A204.1 (cell line): ENCODE results near the gene RRBP1.
"Not testable (repeated sequence)": the region's sequence is repeated elsewhere in the genome, so short reads cannot be mapped to it uniquely, and the experiment has no call there.

Experiments used
- FAIRE-seq: peaks from 2 replicates; lab custom pipeline; 2012; peaks lifted over from hg19 to GRCh38; lab: Jason Lieb, UNC

Gene RRBP1

DNA sequence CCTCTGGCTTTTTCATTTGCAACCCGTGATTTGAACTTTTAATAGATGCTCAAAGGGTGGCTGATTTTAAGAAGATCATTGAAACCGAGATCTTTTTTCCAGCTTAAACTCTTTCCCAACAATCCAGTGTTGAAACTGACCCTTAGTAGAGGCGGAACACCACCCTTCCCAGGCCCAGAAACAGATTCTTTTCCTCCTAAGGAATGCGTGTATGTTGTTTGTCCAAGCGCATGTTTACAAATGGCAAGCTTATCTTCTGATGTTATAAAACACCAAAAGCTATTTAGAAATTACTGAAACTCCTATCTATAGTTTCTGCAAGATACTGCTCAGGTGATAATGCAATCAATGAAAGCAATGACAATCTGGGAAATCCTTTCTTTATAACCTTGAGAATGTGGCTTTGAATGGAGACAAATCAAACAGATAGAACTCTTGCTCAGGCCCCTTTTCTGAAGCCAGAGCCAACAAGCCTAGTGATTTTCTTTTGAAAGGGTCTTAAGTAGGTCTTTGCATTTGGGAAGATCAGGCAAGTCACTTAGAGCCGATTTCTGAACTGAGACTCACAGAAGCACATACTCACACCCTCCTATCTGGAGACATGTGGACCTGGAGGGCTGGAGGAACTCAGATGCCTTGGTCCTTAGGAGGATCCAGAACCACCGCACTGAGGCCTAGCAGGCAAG lies 26.8 kb upstream of the RRBP1 start:
- FAIRE-seq: no peak

DNA sequence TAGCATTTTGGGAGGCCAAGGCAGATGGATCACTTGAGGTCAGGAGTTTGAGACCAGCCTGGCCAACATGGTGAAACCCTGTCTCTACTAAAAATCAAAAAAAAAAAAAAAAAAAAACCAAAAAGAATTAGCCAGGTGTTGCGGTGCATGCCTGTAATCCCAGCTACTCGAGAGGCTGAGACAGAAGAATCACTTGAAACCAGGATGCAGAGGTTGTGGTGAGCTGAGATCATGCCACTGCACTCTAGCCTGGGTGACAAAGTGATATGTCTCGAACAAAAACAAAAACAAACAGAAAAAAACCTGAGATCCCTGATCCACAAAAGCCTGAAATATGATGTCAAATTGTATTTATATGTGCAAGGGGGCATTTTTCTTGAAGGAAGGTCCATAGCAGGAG lies 25.9 kb upstream of the RRBP1 start:
- not testable (repeated sequence) for FAIRE-seq

- no peak for FAIRE-seq
Measured at GRCh38 chr20:17706632-17707031, 24.6 kb upstream of the RRBP1 start.

DNA sequence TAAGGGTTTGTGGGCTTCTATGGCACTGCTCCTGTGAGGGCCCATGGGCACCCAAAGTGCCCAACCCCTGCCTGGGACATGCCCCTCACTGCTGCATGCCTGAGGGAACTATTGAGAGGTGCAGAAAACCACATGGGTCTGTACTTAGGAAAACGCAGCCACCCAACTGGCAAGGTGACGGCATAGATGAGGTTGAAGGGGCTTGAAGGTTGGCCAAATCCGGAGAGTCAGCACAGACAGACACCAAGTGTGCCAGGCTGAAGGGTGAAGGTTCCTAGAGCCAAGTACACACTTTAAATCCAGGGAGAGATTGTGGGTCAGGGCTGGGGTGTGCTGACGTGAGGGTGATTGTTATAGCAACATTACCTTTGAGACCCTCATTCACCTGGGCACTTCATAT lies 23.9 kb upstream of the RRBP1 start:
- FAIRE-seq: no peak

- no peak for FAIRE-seq
Measured at GRCh38 chr20:17704589-17705317, 22.7 kb upstream of the RRBP1 start.

DNA sequence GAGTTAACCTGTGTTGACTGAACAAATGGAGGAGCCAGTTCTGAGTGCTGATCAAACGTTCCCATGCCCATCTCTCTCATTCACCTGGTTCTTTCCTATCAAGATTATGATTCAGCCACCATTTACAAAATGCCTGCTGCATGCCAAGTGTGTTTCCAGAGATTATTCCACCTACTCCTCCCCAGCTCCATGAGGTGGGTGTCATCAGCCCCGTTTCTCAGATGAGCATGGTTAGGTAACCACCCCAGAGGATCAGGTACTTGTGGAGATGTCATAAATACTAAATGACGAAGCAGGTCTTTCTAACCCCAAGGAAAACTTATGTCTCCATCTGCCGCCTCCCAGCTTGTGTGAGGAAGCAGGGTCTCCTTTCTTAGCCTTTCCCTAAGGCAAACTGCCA lies 19.8 kb upstream of the RRBP1 start:
- FAIRE-seq: no peak

DNA sequence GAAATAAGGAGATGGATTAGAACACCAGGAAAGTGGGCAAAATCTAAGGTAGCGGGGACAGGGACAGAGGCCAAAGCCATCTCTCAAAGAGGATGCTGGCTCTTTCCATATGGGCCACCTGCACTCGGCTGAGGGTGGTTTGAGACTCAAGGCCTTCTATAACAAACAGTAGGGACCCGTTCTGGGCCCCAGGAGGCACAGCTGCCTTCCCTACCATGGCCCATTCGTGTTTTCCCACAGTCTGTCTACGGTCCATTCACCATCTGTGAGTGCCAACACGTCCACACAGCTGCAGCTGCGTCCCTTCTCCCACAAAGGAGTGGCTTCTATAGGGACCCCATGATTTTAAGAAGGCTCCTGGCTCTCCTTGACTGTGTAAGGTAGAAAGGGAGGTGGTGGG lies 18.6 kb upstream of the RRBP1 start:
- FAIRE-seq: no peak

DNA sequence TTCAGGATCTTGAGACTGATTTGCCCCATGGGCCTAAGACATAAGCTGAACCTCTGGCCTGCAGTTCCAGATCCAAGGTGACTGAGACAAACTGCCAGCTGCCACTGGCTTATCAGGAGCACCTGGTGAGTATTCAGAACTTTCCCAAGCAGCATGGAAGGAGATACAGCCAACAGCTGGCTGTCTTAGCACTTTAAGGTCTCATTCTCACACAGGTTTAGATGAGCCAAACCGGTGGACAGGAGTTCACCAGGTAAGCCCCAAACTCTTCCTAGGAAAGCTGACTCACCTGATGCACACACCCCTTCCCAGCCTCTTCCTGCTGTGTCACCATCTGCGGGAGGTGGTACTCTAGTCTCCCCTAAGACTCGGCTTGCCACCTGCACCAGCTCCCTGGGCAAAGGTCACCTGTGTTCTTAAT lies 17.9 kb upstream of the RRBP1 start, which contains the start of gene BANF2:
TSS of gene BANF2 (plus strand) at position 36 of the 421 bp plus-strand sequence. CDS start 25,060 bp downstream, outside the sequence.
- no peak for FAIRE-seq

- no peak for FAIRE-seq
Measured at GRCh38 chr20:17698384-17698783, 16.3 kb upstream of the RRBP1 start.

GRCh38 chr20:17697171-17697570 lies 15.1 kb upstream of the RRBP1 start:
- no peak for FAIRE-seq

DNA sequence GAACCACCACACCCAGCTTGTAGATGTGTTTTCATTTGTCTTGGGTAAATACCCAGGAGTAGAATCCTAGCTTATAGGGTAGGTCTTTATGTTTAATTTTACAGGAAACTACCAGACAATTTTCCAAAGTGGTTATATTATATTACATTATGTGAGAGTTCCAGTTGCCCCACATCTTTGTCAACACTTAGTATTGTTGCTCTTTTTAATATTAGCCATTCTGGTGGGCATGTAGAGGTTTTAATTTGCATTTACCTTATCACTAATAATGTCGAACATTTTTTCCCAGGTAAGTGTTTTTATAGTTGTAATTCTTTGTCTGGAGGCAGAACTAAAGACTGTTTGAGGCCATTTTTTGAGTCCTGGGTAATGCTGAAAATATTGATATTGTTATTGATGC lies 14.2 kb upstream of the RRBP1 start:
- FAIRE-seq: no peak

DNA sequence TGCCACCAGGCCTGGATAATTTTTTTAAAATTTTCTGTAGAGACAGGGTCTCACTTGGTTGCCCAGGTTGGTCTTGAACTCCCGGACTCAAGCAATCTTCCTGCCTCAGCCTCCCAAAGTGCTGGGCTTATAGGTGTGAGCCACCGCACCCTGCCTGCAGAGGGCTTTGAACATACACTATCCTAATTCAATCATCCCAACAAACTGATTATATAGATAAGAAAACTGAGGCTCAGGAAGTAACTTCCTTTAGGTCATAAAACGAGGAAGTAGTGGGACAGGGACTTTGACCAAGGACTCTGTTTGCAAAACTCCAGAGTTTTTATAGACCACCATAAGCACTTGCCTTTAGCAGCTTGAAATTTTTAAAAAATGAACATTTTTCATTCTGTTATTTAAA lies 12.7 kb upstream of the RRBP1 start:
- FAIRE-seq: no peak

- no peak for FAIRE-seq
Measured at GRCh38 chr20:17693444-17694001, 11.5 kb upstream of the RRBP1 start.

- FAIRE-seq: no peak
Measured at GRCh38 chr20:17691758-17692157, 9.7 kb upstream of the RRBP1 start.

- no peak for FAIRE-seq
Measured at GRCh38 chr20:17690144-17690543, 8.1 kb upstream of the RRBP1 start.

DNA sequence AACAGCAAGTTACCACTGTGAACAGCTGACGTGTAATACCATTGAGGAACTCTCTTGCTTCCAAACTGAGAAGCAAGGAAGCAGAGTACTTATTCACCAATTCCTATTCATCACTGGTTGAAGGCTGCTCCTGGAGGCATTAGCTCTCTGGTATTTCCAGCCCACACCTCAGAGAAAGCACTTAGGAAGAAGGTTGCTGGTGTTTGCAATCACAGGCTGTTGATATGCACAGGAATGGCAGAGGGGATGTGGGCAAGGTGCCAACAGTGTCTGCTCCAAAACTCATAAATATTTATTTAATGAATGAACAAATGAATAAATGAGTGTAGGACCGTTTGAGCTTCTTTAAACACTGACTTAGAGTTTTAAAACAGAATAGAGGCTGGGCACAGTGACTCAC lies 6.9 kb upstream of the RRBP1 start:
- FAIRE-seq: no peak

GRCh38 chr20:17687800-17688199 lies 5.8 kb upstream of the RRBP1 start:
- FAIRE-seq: no peak

DNA sequence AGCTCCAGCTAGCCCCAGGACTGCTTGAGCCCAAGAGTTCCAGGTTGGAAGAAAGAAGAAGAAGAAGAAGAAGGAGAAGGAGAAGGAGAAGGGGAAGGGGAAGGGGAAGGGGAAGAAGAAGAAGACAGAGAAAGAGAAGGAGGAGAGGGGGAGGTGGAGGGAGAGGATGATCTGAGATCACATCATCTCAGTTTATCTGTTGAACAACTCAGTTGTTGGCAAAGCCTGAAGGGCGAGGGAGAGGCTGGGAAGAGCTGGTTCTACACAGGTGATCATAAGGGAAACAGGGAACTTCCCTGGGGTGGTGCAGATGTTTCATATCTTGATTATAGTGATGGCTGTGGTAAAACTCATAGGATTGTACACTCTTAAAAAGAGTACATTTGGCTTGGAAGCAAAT lies 3.1 kb upstream of the RRBP1 start:
- no peak for FAIRE-seq

DNA sequence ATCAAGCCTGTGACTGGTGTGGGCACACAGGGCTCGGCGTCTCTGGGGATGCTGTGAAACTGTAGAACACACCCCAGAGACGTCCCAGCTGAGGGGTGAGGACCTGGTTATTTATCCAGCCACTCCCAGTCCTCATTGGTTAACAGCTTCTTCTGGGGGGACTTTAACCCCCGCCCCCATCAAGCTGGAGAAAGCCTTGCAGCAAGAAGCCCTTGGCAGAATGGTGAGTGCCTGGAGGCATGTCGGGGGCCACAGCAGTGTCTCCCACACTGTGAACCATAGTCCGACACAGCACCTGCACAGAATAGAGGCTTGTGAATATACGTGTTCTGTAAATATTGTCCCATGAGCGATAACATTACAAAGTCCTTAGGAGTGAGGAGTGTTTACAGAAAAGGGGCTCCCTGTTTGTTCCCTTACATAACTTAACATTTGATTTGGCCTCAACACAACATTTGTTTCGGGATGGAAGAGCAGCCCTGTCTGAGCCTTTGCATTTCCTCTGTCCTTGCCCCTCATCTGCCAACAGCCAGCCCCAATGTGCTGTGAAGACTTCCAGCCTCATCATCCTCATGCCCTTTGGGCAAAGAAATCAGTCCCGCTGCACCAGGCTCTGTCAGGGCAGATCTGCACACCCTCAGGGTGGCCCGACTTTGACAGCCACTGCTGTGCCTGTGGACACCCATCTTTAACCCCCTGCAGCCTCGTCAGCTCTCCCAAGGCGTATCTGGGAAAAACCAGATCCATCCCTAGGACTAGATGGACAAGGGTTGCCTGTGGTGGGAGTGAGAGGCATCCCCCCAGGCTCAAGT lies 2.2 kb upstream of the RRBP1 start:
- no peak for FAIRE-seq

- FAIRE-seq: no peak
Measured at GRCh38 chr20:17683218-17684076, 1.4 kb upstream of the RRBP1 start.

GRCh38 chr20:17682889-17683198 lies 802 bp upstream of the RRBP1 start:
- FAIRE-seq: no peak

DNA sequence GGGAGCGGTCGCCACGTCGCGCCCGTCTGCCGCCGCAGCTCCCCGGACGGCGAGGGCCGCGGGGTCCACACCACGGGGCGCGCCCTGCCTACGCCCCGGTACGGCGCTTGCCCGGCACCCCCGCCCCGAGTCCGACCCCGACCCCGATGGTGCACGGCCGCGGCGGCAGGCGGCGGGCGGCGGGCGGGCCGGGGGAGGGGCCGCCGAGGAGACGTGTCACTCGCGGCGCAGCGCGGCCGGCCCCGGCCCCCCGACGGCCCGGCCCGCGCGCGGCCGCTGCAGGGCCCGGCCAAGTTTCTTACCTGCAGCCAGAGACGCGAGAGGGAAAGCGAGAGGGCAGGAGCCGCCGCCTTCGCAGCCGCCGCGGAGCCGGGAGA lies 328 bp downstream of the RRBP1 start:
- no peak for FAIRE-seq
